Activated T-cell treated with anti-CD3 and anti-CD28 coated beads, Interleukin-2, amount 50 U/mL, for 48 hours (primary cell): ENCODE measurements around the gene FBP1.
"Not testable (repeated sequence)": the region's sequence is repeated elsewhere in the genome, so short reads cannot be mapped to it uniquely, and the experiment has no call there.

ENCODE experiments used
- DNase-seq, 2 experiments: peaks; one replicate each; pipeline ENCODE4 v3.0.0-alpha.2; 2020

The FBP1 gene

GRCh38 chr9:94611638-94612068, 27.7 kb downstream of the FBP1 start:
- peak; percentile 75 to 78 for DNase-seq

- DNase-seq, result no peak
These were observed 29.1 kb downstream of the FBP1 start for GRCh38 chr9:94610181-94610606.

GRCh38 chr9:94607423-94607691, 32.0 kb downstream of the FBP1 start:
- no peak for DNase-seq

- DNase-seq, result no peak
These were observed 32.5 kb downstream of the FBP1 start for GRCh38 chr9:94606646-94607422.

GRCh38 chr9:94603259-94604160, 35.8 kb downstream of the FBP1 start:
- peak; percentile 85 to 87 for DNase-seq

DNA sequence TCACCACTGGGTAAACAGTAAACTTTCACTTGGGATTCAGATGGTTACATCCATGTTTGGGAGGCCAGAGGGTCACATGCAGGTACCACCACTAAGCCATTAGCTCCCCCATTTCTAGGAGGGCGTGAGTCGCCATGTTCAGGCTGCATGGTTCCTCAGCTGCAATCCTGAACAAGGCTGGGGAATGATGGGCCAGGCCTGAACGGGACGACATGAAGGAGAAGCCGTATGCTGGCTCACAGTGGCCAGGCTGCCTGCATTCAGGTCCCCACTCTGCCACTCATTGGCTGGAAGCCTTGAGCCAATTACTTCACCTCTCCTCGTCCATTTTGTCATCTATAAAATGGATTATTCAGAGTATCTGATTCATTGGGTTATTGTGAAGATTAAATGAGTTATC, 36.7 kb downstream of the FBP1 start:
- no peak for DNase-seq

DNA sequence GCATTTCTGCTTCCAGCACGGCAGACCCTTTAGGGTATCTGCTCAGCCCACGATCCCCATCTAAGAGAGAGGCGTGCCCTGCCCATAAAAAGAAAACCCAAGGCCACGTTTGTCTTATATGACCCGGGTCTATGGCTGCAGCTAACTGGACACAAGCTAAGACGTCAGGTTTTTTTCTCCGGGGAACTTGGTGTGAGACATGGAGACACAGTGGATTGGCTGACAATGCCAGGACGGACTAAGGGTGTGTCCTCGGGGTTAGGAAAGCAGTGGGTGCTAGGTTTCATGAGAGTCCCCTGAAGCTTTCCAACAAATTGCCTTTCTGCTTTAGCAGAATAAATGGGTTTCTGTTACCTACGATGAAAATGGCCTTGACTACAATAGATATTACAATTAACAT, 38.6 kb downstream of the FBP1 start:
- DNase-seq, result no peak

GRCh38 chr9:94600258-94600657, 39.1 kb downstream of the FBP1 start:
- no peak for DNase-seq

- DNase-seq, result no peak
These were observed 40.2 kb downstream of the FBP1 start for GRCh38 chr9:94599102-94599501.

- no peak for DNase-seq
These were observed 45.6 kb downstream of the FBP1 start, which contains the start of gene FBP2 for GRCh38 chr9:94593459-94594345. Gene FBP2, minus strand, starts transcription at chr9:94593824. Its CDS starts 98 bp downstream, at chr9:94593726.

- DNase-seq, result not testable (repeated sequence)
These were observed 46.6 kb downstream of the FBP1 start for GRCh38 chr9:94592683-94593082.

GRCh38 chr9:94591876-94592275, 47.4 kb downstream of the FBP1 start:
- DNase-seq, result no peak

GRCh38 chr9:94591046-94591545, 48.2 kb downstream of the FBP1 start:
- not testable (repeated sequence) for DNase-seq

- no peak for DNase-seq
These were observed 50.6 kb downstream of the FBP1 start for GRCh38 chr9:94588681-94589080.

DNA sequence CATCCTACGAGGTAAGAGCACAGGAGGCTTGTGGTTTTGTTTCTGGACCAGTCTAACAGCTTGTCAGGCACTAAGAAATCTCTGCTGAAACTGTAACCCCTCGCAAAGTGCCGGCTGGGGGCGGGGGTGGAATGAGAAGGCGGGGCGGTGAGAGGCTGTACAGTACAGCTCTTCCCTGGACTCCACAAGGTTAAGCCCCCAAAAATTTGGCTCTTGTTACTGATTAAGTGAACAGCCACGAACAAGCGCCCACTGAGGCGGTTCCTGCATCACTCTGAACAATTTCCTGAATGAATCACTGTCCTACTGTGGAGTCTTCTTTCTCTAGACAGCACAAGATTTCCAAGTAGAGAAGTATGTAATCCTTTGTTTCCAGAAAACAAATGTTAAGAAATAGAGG, 52.5 kb downstream of the FBP1 start:
- DNase-seq, result no peak

- DNase-seq, result no peak
These were observed 53.0 kb downstream of the FBP1 start for GRCh38 chr9:94586316-94586715.

- no peak for DNase-seq
These were observed 54.8 kb downstream of the FBP1 start for GRCh38 chr9:94584555-94584954.

GRCh38 chr9:94581728-94582127, 57.6 kb downstream of the FBP1 start:
- DNase-seq, result no peak

- DNase-seq, result no peak
These were observed 61.7 kb downstream of the FBP1 start for GRCh38 chr9:94577571-94577970.

DNA sequence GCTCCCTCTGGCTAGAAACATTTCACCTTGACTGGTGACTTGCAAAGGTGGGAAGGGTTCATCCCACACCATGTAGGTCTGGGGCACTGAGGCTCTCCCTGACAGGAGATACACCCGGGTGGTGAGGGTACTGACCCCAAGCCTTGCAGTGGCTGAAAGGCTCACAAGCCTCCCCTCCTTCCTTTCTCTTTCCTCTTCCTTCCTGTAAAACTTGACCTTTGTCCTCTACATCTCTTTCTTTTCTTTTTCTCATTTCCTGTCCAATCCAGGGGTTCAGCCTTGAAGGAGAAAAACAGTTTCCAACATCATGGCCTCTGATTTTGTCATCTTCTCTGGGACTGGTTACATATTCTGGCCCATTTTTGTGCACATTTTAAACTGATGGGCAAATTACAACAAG, 62.3 kb downstream of the FBP1 start:
- no peak for DNase-seq

DNA sequence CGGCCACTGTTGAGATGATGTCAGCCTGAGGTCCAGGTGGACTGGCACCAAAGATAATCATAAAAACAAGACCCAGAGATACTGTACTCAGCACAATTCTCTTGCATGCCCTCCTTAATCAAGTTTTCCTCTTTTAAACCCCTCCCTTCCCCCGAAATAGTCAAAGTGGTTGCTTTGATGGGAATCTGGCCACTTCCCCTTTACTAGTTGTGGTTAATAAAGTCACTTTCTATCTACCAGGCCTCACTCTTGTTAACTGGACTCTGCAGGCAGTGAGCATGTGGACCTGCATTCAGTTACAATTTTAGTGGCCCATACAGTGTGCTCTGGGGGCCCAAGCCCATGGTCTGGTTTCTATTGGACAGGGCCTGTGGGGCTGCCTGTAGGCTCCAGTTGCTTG, 63.2 kb downstream of the FBP1 start:
- DNase-seq, result no peak

- no peak for DNase-seq
These were observed 70.2 kb downstream of the FBP1 start for GRCh38 chr9:94568972-94569712.
